Measurements from ENCODE around the gene KIF19. TPM values are rescaled to one million over a fixed set of nuclear protein-coding genes. Genes with fewer than 3 reads are reported as not detected.

The KIF19 gene
- total RNA-seq, 1 donor from 2014 or later = not detected

GRCh38 chr17:74288785-74289184, 37.2 kb upstream of the KIF19 start:
- H3K4me3 Mint-ChIP-seq (ENCODE audit: unreplicated experiment) = no peak overlapping the region
- DNase-seq (ENCODE audit: extremely low spot score, unreplicated experiment) = no peak
- TF ChIP-seq CTCF (IDR thresholded peaks at IDR 0.05) = no peak
- no peaks in the 10 kb centered on the region for H3K9me3 Mint-ChIP-seq (ENCODE audit: unreplicated experiment)
- H3K36me3 Mint-ChIP-seq (ENCODE audit: unreplicated experiment) = no peaks in the 10 kb centered on the region
- no peaks in the 10 kb centered on the region for H3K4me1 Mint-ChIP-seq (ENCODE audit: unreplicated experiment)
- no peaks in the 10 kb centered on the region for H3K27me3 Mint-ChIP-seq (ENCODE audit: unreplicated experiment)
- no peak overlapping the region for H3K27ac Mint-ChIP-seq (ENCODE audit: unreplicated experiment)

GRCh38 chr17:74289688-74290087, 36.3 kb upstream of the KIF19 start:
- no peak overlapping the region for H3K4me3 Mint-ChIP-seq (ENCODE audit: unreplicated experiment)
- no peaks in the 10 kb centered on the region for H3K4me1 Mint-ChIP-seq (ENCODE audit: unreplicated experiment)
- TF ChIP-seq CTCF (IDR thresholded peaks at IDR 0.05) = no peak
- H3K27ac Mint-ChIP-seq (ENCODE audit: unreplicated experiment) = no peak overlapping the region
- DNase-seq (ENCODE audit: extremely low spot score, unreplicated experiment) = no peak
- H3K9me3 Mint-ChIP-seq (ENCODE audit: unreplicated experiment) = no peaks in the 10 kb centered on the region
- H3K27me3 Mint-ChIP-seq (ENCODE audit: unreplicated experiment) = peaks cover under 1% of the 10 kb centered on the region
- no peaks in the 10 kb centered on the region for H3K36me3 Mint-ChIP-seq (ENCODE audit: unreplicated experiment)

GRCh38 chr17:74290340-74290739, 35.7 kb upstream of the KIF19 start:
- Mint-ChIP-seq H3K4me3 (ENCODE audit: unreplicated experiment) (no peak overlapping the region), H3K27me3 (ENCODE audit: unreplicated experiment) (peaks cover 3% of the 10 kb centered on the region), H3K4me1 (ENCODE audit: unreplicated experiment) (no peaks in the 10 kb centered on the region), H3K36me3 (ENCODE audit: unreplicated experiment) (no peaks in the 10 kb centered on the region), H3K27ac (ENCODE audit: unreplicated experiment) (no peak overlapping the region), H3K9me3 (ENCODE audit: unreplicated experiment) (no peaks in the 10 kb centered on the region)
- no peak for DNase-seq (ENCODE audit: extremely low spot score, unreplicated experiment)
- TF ChIP-seq CTCF (IDR thresholded peaks at IDR 0.05) = no peak

- Mint-ChIP-seq H3K36me3 (ENCODE audit: unreplicated experiment) (no peaks in the 10 kb centered on the region), H3K4me1 (ENCODE audit: unreplicated experiment) (peaks cover 1% of the 10 kb centered on the region), H3K27me3 (ENCODE audit: unreplicated experiment) (peaks cover 14% of the 10 kb centered on the region)
Measured at GRCh38 chr17:74292495-74292894, 33.5 kb upstream of the KIF19 start.

More at GRCh38 chr17:74292495-74292894, 33.5 kb upstream of the KIF19 start:
- no peak for DNase-seq (ENCODE audit: extremely low spot score, unreplicated experiment)
- Mint-ChIP-seq H3K9me3 (ENCODE audit: unreplicated experiment) (no peaks in the 10 kb centered on the region), H3K4me3 (ENCODE audit: unreplicated experiment) (no peak overlapping the region), H3K27ac (ENCODE audit: unreplicated experiment) (no peak overlapping the region)
- no peak for TF ChIP-seq CTCF (IDR thresholded peaks at IDR 0.05)
